ENCODE measurements around the gene PRKG1.

DNA sequence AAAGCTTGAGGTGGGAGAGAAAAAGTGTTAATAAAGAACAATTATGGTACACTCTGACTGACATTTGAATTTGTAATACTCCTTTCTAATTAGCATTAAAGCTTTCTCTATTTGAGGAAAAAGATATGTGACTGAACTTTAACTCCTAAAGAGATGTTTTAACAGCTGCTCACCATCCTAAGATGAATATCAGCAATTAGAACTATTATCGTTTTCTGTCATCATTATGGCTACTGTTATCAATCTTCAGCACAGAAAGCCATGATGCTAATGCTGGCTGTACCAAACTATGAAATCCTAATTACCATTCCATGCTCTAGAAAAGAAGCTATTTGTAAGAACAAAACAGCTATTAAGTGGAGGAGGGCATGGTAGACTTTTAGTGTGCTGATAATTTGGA is 853.9 kb downstream of the PRKG1 start:
- TF ChIP-seq, protein P1, sequence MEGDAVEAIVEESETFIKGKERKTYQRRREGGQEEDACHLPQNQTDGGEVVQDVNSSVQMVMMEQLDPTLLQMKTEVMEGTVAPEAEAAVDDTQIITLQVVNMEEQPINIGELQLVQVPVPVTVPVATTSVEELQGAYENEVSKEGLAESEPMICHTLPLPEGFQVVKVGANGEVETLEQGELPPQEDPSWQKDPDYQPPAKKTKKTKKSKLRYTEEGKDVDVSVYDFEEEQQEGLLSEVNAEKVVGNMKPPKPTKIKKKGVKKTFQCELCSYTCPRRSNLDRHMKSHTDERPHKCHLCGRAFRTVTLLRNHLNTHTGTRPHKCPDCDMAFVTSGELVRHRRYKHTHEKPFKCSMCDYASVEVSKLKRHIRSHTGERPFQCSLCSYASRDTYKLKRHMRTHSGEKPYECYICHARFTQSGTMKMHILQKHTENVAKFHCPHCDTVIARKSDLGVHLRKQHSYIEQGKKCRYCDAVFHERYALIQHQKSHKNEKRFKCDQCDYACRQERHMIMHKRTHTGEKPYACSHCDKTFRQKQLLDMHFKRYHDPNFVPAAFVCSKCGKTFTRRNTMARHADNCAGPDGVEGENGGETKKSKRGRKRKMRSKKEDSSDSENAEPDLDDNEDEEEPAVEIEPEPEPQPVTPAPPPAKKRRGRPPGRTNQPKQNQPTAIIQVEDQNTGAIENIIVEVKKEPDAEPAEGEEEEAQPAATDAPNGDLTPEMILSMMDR (IDR thresholded peaks at IDR 0.05; ENCODE audit: insufficient read depth, low read length) = no peak
- no peak for TF ChIP-seq POLR2AphosphoS5 (IDR thresholded peaks at IDR 0.05; ENCODE audit: low read depth)

All from HL-60 (cell line).